SH-SY5Y (cell line): ENCODE data around the gene GNG7.

Source experiments
- GATA2 ChIP-seq: IDR thresholded peaks from 2 replicates; pipeline ENCODE4 v1.6.1; 2011; ENCODE audit warnings: mild to moderate bottlenecking, low read depth, low read length
- GATA3 ChIP-seq: IDR thresholded peaks from 2 replicates; pipeline ENCODE4 v1.6.1; 2011; ENCODE audit warnings: low read depth, mild to moderate bottlenecking, low read length, moderate library complexity

GRCh38 chr19:2702170-2703076 is at the start of gene GNG7:
- TF ChIP-seq GATA2, result no peak
- TF ChIP-seq GATA3, result no peak
